Neuron (in vitro differentiated cells): ENCODE results near the gene SHB.
"Not testable (repeated sequence)": the region's sequence is repeated elsewhere in the genome, so short reads cannot be mapped to it uniquely, and the experiment has no call there.

Experiments used
- H2AFZ ChIP-seq: one replicate; pipeline ENCODE4 v1.6.1; 2013; ENCODE audit warnings: low read depth, mild to moderate bottlenecking, inconsistent platforms, low read length, moderate library complexity
- H3K27me3 ChIP-seq: one replicate; pipeline ENCODE4 v1.6.1; 2013; ENCODE audit warnings: low read length; ENCODE audit not compliant: insufficient read depth
- H3K36me3 ChIP-seq: one replicate; pipeline ENCODE4 v1.6.1; 2013; ENCODE audit warnings: low read length; ENCODE audit not compliant: insufficient read depth
- H3K4me1 ChIP-seq: one replicate; pipeline ENCODE4 v1.6.1; 2013; ENCODE audit warnings: low read length; ENCODE audit not compliant: insufficient read depth
- H3K4me3 ChIP-seq: 2 replicates; pipeline ENCODE4 v1.5.1; 2013; ENCODE audit warnings: mild to moderate bottlenecking, low read length, moderate library complexity
- H3K9me3 ChIP-seq: one replicate; pipeline ENCODE4 v1.6.1; 2013; ENCODE audit warnings: low read length

The SHB gene

DNA sequence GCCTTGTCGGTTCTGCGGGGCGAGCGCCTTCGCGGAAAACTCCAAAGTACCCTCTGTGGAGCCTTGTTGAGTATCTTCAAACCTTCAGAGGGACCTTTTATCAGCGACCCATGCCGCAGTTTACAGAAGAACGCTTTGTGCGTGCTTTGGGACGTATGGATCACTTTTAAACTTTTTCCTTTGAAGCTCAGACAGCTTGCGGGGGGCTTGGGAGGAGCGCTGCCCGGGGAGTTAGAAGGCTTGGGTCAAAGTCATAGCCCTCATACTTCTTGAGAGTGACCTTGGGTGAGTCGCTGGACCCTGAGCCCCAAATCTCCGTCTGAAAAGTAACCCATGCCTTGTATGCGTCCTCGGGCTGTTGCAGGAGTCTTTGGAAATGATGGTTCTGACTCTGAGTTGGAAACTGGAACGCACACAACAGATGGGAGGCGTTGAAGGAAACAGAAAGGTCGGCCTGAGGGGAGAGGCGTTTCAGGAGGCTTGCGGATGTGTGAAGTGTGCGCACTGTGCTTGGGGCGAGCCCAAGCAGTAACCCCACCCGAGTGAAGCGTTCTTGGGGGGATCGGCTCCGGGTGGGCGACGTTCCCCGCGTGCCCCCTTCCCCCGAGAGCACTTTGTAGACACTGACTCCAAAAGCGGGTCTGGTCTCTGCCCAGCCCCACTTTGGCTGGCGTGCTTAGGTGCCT lies 164.4 kb downstream of the SHB start:
- H3K36me3 ChIP-seq, result no peaks in the 10 kb centered on the region
- peak overlapping the region; percentile 90 for H2AFZ ChIP-seq
- H3K4me1 ChIP-seq, result peaks cover 15% of the 10 kb centered on the region
- H3K4me3 ChIP-seq, result peak overlapping the region; percentile 61
- no peaks in the 10 kb centered on the region for H3K9me3 ChIP-seq
- H3K27me3 ChIP-seq, result no peaks in the 10 kb centered on the region

DNA sequence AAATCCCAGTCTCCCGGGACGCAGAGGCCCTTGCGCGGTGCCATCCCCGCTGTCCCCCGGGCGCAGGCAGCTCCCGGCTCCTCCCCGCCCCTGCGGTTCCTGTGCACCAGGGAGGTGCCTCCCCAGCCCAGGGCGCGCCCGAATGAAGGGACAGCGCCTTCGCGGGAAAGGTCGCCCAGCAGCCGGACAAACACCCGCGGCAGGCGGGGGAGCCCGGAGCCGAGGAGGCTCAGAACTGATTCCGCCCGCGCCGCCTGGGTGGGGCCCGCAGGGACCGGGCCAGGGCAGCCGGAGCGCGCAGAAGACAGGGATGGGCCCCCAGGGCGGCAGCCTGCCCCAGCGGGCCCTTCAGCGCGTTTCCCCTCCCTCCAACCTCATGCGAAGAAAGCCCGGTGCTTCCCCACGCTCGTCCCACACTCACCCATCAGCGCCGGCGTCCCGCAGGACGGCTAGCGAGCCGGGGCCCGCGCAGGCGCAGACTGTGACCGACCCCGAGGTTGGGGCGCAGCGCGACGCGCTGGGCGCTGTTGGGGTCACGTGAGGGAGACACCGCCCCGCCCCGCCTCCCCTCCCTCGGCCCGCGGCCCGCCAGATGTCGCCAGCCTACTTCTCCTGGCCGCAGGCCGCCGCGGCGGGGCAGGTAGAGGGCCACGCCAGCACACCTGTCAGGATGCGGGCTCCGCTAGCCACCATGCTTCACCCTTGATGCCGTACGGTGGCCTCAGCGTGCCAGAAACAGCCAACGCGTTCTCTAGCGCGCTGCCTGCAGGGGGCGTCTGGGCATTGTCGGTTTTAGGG lies 165.2 kb downstream of the SHB start, which contains the start of gene SLC25A51:
SLC25A51 (minus strand) TSS at position 481 of the 798 bp plus-strand sequence. CDS start 15,577 bp downstream, outside the sequence.
- no peaks in the 10 kb centered on the region for H3K9me3 ChIP-seq
- H3K4me3 ChIP-seq, result peak within 1 kb of the TSS; percentile 61
- peak within 1 kb of the TSS; percentile 90 for H2AFZ ChIP-seq
- H3K4me1 ChIP-seq, result peaks cover 15% of the 10 kb centered on the region
- H3K36me3 ChIP-seq, result peaks cover 5% of the 10 kb centered on the region
- no peaks in the 10 kb centered on the region for H3K27me3 ChIP-seq

DNA sequence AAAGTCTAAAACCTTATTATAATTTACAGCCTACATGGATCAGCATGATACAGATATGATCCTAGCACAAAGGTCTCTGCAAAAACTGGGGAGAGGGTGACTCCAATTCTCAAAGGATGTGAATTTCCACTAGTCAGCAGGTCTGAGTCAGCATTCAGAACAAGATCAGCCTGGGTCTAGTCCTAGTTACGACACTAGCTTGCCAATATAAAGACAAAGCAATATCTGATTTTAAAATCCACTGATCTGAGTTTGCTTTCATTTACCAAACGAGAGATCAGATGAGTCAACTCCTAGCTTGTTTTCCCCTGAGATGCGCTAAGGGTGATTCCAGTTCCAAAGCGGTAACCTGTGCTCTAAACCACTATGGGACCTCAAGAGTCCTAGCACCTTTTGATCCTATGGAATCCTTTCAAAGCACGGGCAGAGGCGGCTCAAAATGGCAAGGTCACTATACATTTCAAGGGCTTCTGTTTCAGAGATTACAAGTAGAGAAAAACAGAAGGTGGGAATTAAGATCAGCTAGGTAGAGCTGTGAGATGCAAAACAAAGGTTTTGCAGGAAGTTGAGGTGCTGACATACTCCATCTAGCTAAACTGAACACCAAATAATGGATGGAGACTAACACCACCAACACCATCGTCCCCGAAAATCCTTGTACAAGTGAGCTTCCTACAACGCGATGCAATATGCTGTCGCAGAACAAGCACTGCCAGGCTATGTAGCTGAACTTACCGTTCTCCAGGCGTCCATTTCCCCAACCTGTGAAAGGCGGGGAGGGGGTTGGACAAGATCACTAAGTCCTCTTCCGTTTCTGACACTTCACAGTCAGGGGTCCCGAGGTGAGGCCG lies 166.0 kb downstream of the SHB start:
- Histone ChIP-seq H3K36me3 (peaks cover 7% of the 10 kb centered on the region), H3K4me3 (peak overlapping the region; percentile 61), H3K4me1 (peaks cover 15% of the 10 kb centered on the region), H3K9me3 (no peaks in the 10 kb centered on the region), H2AFZ (peak overlapping the region; percentile 90), H3K27me3 (no peaks in the 10 kb centered on the region)

DNA sequence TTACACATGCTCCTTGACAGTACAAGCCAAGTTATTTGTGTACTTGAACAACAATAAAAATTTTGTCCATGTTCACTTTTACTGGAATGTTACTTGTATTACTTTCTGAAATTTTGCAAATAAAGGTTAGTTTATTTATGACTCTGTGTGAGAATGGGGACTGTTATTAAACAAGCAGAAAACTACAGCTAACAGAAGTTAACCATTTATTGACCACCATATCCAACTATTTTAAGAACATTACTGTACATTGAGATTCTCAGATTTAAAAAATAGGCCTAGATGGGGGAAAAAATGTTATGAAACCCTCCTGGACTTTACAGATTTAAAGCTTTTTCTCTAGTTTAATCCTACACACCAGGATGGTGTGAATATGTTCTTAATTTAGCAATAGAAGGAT lies 166.9 kb downstream of the SHB start:
- H3K4me3 ChIP-seq, result peak overlapping the region; percentile 61

DNA sequence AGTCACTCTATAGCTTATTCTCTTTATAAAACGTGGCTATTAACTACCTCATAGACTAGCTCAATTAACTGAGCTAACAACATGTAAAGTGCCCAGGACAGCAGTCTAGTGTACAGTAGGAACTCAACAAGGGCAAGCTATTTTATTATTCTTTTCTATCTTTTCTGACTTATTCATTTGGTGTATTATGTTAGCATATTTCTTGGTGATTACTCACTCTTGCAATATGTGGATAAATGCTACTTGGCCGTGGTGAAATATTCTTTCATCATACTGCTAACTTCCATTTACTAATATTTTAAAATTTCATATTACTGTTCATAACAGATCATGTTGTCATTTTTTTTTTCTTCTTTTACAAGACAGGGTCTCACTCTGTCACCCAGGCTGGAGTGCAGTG lies 170.0 kb downstream of the SHB start:
- Histone ChIP-seq H3K36me3 (peaks cover 32% of the 10 kb centered on the region), H3K9me3 (no peaks in the 10 kb centered on the region), H3K27me3 (no peaks in the 10 kb centered on the region), H2AFZ (no peak overlapping the region), H3K4me1 (peaks cover 12% of the 10 kb centered on the region), H3K4me3 (no peak overlapping the region)

More for the DNA sequence above, 166.9 kb downstream of the SHB start:
- Histone ChIP-seq H3K4me1 (peaks cover 15% of the 10 kb centered on the region), H2AFZ (no peak overlapping the region), H3K27me3 (no peaks in the 10 kb centered on the region), H3K9me3 (no peaks in the 10 kb centered on the region), H3K36me3 (peaks cover 11% of the 10 kb centered on the region)

DNA sequence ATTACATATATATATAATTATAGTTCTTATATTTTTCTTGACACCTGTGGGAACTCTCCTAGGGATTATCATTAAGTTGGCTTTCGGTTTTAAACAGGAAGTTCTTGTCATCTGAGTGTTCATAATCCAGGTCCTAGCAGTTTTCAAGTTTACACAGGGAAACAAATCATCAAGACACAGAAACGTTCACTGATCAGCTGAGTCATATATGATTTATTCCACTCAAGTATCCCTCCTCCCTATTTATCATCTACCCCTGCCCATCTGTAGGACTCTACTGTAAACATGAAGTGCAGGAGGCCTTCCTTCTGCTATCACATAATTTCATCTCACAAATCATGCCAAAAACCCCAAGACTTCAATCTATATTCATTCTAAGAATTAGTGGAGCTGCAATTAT lies 171.4 kb downstream of the SHB start:
- peaks cover 43% of the 10 kb centered on the region for H3K36me3 ChIP-seq
- H2AFZ ChIP-seq, result no peak overlapping the region
- no peaks in the 10 kb centered on the region for H3K27me3 ChIP-seq
- H3K9me3 ChIP-seq, result no peaks in the 10 kb centered on the region
- no peak overlapping the region for H3K4me3 ChIP-seq
- H3K4me1 ChIP-seq, result peaks cover 6% of the 10 kb centered on the region

DNA sequence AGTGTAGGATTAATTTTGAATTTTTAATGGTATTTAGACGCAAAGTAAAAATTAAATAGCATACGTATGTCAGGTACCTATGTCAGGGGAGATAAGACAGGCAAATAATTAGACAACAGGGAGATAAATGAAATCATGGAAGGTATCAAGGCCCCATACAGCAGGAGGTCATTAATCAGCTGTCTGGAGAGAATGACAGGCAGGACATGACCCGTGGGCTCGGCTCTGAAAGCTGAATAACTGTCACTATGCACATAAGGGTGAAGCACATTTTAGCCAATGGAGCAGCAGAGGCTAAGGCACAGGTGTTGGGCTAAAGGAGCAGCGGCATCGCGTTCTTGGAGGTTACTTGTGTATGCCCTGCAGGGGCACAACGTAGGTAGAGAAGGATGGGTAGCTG lies 177.0 kb downstream of the SHB start:
- Histone ChIP-seq H3K36me3 (peaks cover 41% of the 10 kb centered on the region), H3K4me3 (no peak overlapping the region), H3K4me1 (peaks cover 3% of the 10 kb centered on the region), H3K9me3 (peaks cover 3% of the 10 kb centered on the region), H3K27me3 (no peaks in the 10 kb centered on the region), H2AFZ (no peak overlapping the region)

DNA sequence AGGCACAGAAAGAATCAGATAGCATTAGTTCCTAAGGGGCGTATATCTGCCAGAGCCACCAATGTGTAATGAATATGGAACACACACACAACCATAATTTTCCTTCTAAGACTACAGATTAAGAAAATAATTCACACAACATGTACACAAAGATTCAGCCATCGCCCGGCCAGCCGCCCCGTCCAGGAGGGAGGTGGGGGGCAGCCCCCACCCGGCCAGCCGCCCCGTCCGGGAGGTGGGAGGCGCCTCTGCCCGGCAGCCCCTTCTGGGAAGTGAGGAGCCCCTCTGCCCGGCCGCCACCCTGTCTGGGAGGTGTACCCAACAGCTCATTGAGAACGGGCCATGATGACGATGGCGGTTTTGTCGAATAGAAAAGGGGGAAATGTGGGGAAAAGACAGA lies 178.0 kb downstream of the SHB start:
- H3K36me3 ChIP-seq, result peaks cover 34% of the 10 kb centered on the region
- H3K4me3 ChIP-seq, H3K27me3 ChIP-seq, H3K4me1 ChIP-seq, H3K9me3 ChIP-seq, H2AFZ ChIP-seq: not testable (repeated sequence)

DNA sequence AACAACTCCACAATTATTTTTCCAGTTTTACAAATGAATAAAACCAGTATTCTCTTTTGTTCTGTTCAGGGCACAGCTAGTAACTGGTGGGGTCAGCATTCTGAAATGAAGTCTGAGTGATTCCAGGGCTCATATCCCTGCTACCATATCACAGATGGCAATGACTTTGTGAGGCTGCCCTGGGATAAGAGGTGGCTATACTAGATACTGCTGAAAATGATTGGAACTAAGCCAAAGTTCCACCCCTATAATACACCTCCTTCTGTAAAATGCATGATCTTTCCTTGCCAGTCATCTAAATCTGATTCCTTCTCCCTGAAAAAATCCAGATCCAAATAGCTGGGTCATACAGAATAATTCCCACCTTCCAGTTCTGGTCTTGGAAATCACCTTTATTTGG lies 179.5 kb downstream of the SHB start:
- Histone ChIP-seq H3K9me3 (peaks cover 9% of the 10 kb centered on the region), H3K36me3 (peaks cover 27% of the 10 kb centered on the region), H2AFZ (no peak overlapping the region), H3K4me1 (peaks cover 3% of the 10 kb centered on the region), H3K27me3 (no peaks in the 10 kb centered on the region), H3K4me3 (no peak overlapping the region)

DNA sequence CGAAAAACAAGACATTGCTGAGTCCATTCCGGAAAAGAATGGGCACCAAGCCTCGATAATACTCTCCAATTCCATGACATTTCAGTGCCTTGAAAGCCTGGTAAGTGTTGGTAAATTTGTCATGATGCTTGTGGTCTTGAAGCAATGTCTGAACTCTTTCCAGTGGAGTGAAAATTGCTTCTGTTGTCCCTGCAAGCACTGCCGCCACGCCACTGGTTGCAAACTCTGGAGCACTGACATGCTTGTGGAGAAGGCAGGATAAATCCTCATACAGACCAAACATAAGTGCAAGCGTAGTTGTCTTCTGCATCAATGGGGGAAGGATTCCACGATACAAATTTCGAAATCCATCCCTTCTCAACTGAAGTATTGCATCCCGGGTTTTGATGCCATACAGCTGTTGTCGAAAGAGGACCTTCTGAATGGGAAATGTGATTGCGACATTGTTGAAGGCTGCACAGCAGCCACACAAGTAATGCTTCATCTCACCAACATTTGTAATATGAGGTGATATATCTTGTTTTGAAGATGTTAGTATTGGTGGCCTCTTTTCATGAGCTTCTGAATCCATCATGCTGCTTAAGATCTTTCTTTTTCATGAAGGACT lies 180.9 kb downstream of the SHB start:
- H3K4me1 ChIP-seq, H2AFZ ChIP-seq, H3K9me3 ChIP-seq, H3K4me3 ChIP-seq, H3K27me3 ChIP-seq: not testable (repeated sequence)
- H3K36me3 ChIP-seq, result peaks cover 16% of the 10 kb centered on the region

DNA sequence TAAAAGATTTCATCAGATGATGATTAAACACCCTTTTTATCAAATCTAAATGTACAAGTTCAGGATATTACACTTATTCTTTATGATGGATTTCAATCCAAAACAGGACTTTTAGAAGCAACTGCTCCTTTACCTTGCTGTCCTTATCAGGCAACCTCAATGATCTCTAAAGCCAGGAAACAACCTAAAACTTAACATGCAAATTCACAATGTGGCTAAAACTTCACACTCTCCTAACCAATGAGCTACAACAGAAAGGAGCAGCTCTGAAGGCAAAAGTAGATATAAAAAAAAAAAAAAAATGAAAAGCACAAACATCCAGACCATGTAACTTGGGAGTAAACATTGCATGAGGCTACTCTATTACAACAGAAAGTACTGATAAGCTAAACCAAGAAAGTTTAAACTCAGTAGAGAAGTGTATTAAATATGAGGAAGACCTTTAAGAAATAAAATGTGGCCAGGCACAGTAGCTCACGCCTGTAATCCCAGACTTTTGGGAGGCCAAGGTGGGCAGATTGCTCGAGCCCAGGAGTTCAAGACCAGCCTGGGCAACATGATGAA lies 188.0 kb downstream of the SHB start:
- Histone ChIP-seq H3K27me3 (no peaks in the 10 kb centered on the region), H3K9me3 (peaks cover 12% of the 10 kb centered on the region), H3K36me3 (peaks cover 16% of the 10 kb centered on the region), H3K4me1 (no peaks in the 10 kb centered on the region), H3K4me3 (no peak overlapping the region), H2AFZ (no peak overlapping the region)

DNA sequence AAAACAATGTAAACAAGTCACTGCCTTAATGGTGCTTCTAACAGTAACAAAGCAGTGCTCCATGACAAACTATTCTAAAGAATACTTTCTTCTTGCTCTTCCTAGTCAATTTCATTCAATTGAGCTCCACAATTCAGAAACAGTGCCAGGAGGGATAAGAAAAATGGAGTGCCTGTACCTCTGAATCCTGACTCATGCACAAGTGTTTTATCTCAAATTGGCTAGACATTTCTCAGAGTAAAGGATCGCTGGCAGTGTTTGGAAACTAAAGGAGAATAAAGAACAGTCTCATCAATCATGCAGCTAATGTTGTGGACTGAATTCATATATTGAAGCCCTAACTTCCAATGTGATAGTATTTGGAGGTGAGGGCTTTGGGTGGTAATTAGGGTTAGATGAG lies 192.7 kb downstream of the SHB start:
- Histone ChIP-seq H3K27me3 (no peaks in the 10 kb centered on the region), H3K4me3 (no peak overlapping the region), H3K36me3 (peaks cover 14% of the 10 kb centered on the region), H3K4me1 (no peaks in the 10 kb centered on the region), H3K9me3 (peaks cover 6% of the 10 kb centered on the region), H2AFZ (no peak overlapping the region)
